Breast epithelium (tissue), 4 donors: ENCODE results near the gene KLHL6. TPM values are rescaled to one million over a fixed set of nuclear protein-coding genes. Genes with fewer than 3 reads are reported as not detected.

Source experiments
- DNase-seq, 2 donors: peaks; one replicate each; pipeline ENCODE4 v3.0.0-alpha.2; 2019; ENCODE audit warnings: low spot score in 2 of 2
- H3K27ac ChIP-seq, 2 donors: fragments of 200-600 bp; sonication (generic) in 1 of 2; one replicate each; pipeline ENCODE4 v1.5.1; 2016 to 2019; ENCODE audit warnings: mild to moderate bottlenecking in 1 of 2
- H3K27me3 ChIP-seq, 2 donors: fragments of 200-600 bp; sonication (generic) in 1 of 2; one replicate each; pipeline versions ENCODE4 v1.5.1 to v1.6.0; 2017 to 2019; ENCODE audit warnings: control low read depth in 1 of 2, mild to moderate bottlenecking in 1 of 2
- H3K36me3 ChIP-seq: fragments of 200-600 bp; one replicate; pipeline ENCODE4 v1.5.1; 2019
- H3K4me1 ChIP-seq, 2 donors: fragments of 200-600 bp; sonication (generic); one replicate each; pipeline ENCODE4 v1.5.1; 2016 to 2019; ENCODE audit warnings: control low read depth in 1 of 2
- H3K4me3 ChIP-seq, 3 donors: fragments of 200-600 bp; sonication (generic); 1 replicate in 2 of 3; 2 replicates in 1 of 3; pipeline ENCODE4 v1.5.1; 2016 to 2019; ENCODE audit warnings: mild to moderate bottlenecking in 3 of 3, moderate library complexity in 2 of 3
- H3K9me3 ChIP-seq, 2 donors: fragments of 200-600 bp; sonication (generic) in 1 of 2; one replicate each; pipeline ENCODE4 v1.5.1; 2016 to 2019; ENCODE audit warnings: control low read depth in 1 of 2
- CTCF ChIP-seq, 3 donors: fragments of 450-650 bp; IDR thresholded peaks; one replicate each; pipeline ENCODE4 v1.5.1; 2016 to 2017; ENCODE audit warnings: antibody characterized with exemption in 3 of 3, mild to moderate bottlenecking in 3 of 3, moderate library complexity in 3 of 3
- POLR2A ChIP-seq: fragments of 450-650 bp; IDR thresholded peaks from one replicate; pipeline ENCODE4 v1.6.1; 2016; ENCODE audit warnings: antibody characterized with exemption, mild to moderate bottlenecking, moderate library complexity
- POLR2AphosphoS5 ChIP-seq, 3 donors: sonication (generic); formaldehyde crosslinking; IDR thresholded peaks; one replicate each; pipeline ENCODE4 v1.6.1; 2017; ENCODE audit warnings: antibody characterized with exemption in 3 of 3
- intact Hi-C: fragments of 100-400 bp; cut with DNase I; formaldehyde crosslinking; loops from one replicate; pipeline ENCODE4 v1.15.1; 2023; ENCODE audit warnings: low total_unique reads
- total RNA-seq, 3 donors: library from RNA; depleted of rRNA; stranded (reverse); fragments of >200 nt; gene quantifications; one replicate each; pipeline ENCODE4 v1.1.0, GENCODE V29; 2016

The KLHL6 gene
- total RNA-seq, 3 donors from 2014 or later, result 2.7 to 7.9 (median 4.3) TPM

GRCh38 chr3:183487896-183488295 is 67.6 kb downstream of the KLHL6 start:
- intact Hi-C loops, result no loop called here
- Histone ChIP-seq H3K9me3 (no peaks in the 10 kb centered on the region), H3K27me3 (no peaks in the 10 kb centered on the region), H3K27ac (no peak overlapping the region), H3K4me3 (no peak overlapping the region), H3K36me3 (no peaks in the 10 kb centered on the region), H3K4me1 (no peaks in the 10 kb centered on the region)
- no peak for DNase-seq
- TF ChIP-seq POLR2AphosphoS5 (IDR thresholded peaks at IDR 0.05) (no peak), CTCF (IDR thresholded peaks at IDR 0.05) (no peak), POLR2A (no peak)

- Histone ChIP-seq H3K27me3 (no peaks in the 10 kb centered on the region), H3K4me3 (no peak overlapping the region), H3K27ac (no peak overlapping the region), H3K36me3 (no peaks in the 10 kb centered on the region), H3K4me1 (no peaks in the 10 kb centered on the region), H3K9me3 (no peaks in the 10 kb centered on the region)
- intact Hi-C loops, result no loop called here
- TF ChIP-seq POLR2A, result no peak
- no peak for TF ChIP-seq CTCF (IDR thresholded peaks at IDR 0.05)
- no peak for TF ChIP-seq POLR2AphosphoS5 (IDR thresholded peaks at IDR 0.05)
- no peak for DNase-seq
These were observed 68.5 kb downstream of the KLHL6 start for GRCh38 chr3:183487016-183487415.

GRCh38 chr3:183486472-183486871 is 69.0 kb downstream of the KLHL6 start:
- no peak for DNase-seq
- no peaks in the 10 kb centered on the region for H3K27me3 ChIP-seq
- no peak overlapping the region for H3K27ac ChIP-seq
- no peaks in the 10 kb centered on the region for H3K36me3 ChIP-seq
- TF ChIP-seq POLR2A, result no peak
- TF ChIP-seq CTCF (IDR thresholded peaks at IDR 0.05), result no peak
- TF ChIP-seq POLR2AphosphoS5 (IDR thresholded peaks at IDR 0.05), result no peak
- H3K4me3 ChIP-seq, result no peak overlapping the region
- H3K9me3 ChIP-seq, result no peaks in the 10 kb centered on the region
- intact Hi-C loops, result no loop called here
- no peaks in the 10 kb centered on the region for H3K4me1 ChIP-seq

DNA sequence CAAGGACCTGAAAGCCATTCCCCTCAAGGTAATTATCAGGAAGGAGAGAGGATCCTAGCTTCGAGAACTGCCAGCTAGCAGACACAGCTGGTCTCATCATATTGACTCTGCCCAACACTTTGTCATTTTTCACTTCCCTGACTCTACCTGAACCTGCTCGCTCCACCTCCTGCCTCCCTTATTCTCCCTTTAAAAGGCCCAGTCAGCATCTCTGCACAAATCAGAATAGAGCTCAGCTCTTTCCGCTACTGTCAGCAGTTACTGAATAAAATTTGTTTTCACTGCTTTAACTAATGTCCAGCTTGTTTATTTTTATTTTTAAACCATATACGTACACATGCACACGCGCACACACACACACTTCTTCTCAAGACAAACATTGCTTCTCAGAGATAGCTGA is 69.9 kb downstream of the KLHL6 start:
- H3K36me3 ChIP-seq, result no peaks in the 10 kb centered on the region
- DNase-seq, result no peak
- no peak overlapping the region for H3K4me3 ChIP-seq
- H3K27ac ChIP-seq, result no peak overlapping the region
- no peaks in the 10 kb centered on the region for H3K27me3 ChIP-seq
- intact Hi-C loops, result no loop called here
- no peaks in the 10 kb centered on the region for H3K4me1 ChIP-seq
- H3K9me3 ChIP-seq, result no peaks in the 10 kb centered on the region
- TF ChIP-seq POLR2A (no peak), POLR2AphosphoS5 (IDR thresholded peaks at IDR 0.05) (no peak), CTCF (IDR thresholded peaks at IDR 0.05) (no peak)

DNA sequence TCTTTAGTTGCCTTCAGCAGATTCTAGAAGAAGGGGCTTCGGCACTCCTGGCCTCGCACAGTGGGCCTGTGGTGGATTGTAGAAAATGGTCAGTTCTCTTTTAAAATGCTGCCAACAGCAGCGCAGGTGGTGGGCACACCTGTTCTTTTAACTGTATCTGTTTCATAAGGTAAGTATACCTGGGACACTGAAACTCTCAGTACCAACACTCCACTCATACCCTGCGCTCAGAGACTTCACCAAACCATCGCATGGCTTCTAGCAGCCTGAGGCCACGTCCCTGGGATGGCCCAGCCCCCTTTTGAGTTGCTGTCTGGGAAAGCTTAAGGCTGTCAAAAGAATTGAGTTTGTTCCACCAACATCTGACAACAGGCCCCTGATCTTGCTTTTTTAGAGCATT is 70.4 kb downstream of the KLHL6 start:
- DNase-seq, result no peak
- H3K36me3 ChIP-seq, result no peaks in the 10 kb centered on the region
- intact Hi-C loops, result no loop called here

More for the DNA sequence above, 70.4 kb downstream of the KLHL6 start:
- Histone ChIP-seq H3K4me1 (no peaks in the 10 kb centered on the region), H3K9me3 (no peaks in the 10 kb centered on the region), H3K27me3 (no peaks in the 10 kb centered on the region), H3K27ac (no peak overlapping the region), H3K4me3 (no peak overlapping the region)
- TF ChIP-seq CTCF (IDR thresholded peaks at IDR 0.05) (no peak), POLR2AphosphoS5 (IDR thresholded peaks at IDR 0.05) (no peak), POLR2A (no peak)
